Effector memory CD8-positive, alpha-beta T cell (primary cell): Measurements from ENCODE around the gene KLKB1.
"Not testable (repeated sequence)": the region's sequence is repeated elsewhere in the genome, so short reads cannot be mapped to it uniquely, and the experiment has no call there.

Source experiments
- ATAC-seq: fragments of 150-1000 bp; cut with Tn5 transposase; replicated peaks from 2 replicates; pipeline ENCODE4 v1.10.0; 2021; ENCODE audit warnings: mild to moderate bottlenecking, moderate library complexity
- DNase-seq, 3 experiments: peaks; one replicate each; pipeline ENCODE4 v3.0.0; 2021
- H3K27ac Mint-ChIP-seq, 2 donors: one replicate each; pipeline ENCODE4 v1.8.0; 2022; ENCODE audit warnings: mild to moderate bottlenecking in 2 of 2, mixed read lengths in 2 of 2, moderate library complexity in 2 of 2
- H3K27me3 Mint-ChIP-seq, 2 donors: one replicate each; pipeline ENCODE4 v1.8.0; 2022; ENCODE audit warnings: mixed read lengths in 2 of 2
- H3K36me3 Mint-ChIP-seq: one replicate; pipeline ENCODE4 v1.8.0; 2022; ENCODE audit warnings: mild to moderate bottlenecking, moderate library complexity, mixed read lengths; ENCODE audit not compliant: insufficient read depth
- H3K4me1 Mint-ChIP-seq, 2 donors: one replicate each; pipeline ENCODE4 v1.8.0; 2022; ENCODE audit warnings: low read depth in 2 of 2, mixed read lengths in 2 of 2
- H3K4me3 Mint-ChIP-seq, 2 donors: one replicate each; pipeline ENCODE4 v1.8.0; 2022; ENCODE audit warnings: mild to moderate bottlenecking in 2 of 2, mixed read lengths in 2 of 2, moderate library complexity in 2 of 2
- H3K9me3 Mint-ChIP-seq, 2 donors: one replicate each; pipeline ENCODE4 v1.8.0; 2022; ENCODE audit warnings: mixed read lengths in 2 of 2

Gene KLKB1

GRCh38 chr4:186240452-186240847, 13.1 kb downstream of the KLKB1 start:
- Mint-ChIP-seq H3K4me3 (no peak overlapping the region), H3K4me1 (no peaks in the 10 kb centered on the region), H3K27me3 (no peaks in the 10 kb centered on the region), H3K9me3 (no peaks in the 10 kb centered on the region), H3K36me3 (no peaks in the 10 kb centered on the region), H3K27ac (no peak overlapping the region)
- DNase-seq (no peak), ATAC-seq (no peak)

DNA sequence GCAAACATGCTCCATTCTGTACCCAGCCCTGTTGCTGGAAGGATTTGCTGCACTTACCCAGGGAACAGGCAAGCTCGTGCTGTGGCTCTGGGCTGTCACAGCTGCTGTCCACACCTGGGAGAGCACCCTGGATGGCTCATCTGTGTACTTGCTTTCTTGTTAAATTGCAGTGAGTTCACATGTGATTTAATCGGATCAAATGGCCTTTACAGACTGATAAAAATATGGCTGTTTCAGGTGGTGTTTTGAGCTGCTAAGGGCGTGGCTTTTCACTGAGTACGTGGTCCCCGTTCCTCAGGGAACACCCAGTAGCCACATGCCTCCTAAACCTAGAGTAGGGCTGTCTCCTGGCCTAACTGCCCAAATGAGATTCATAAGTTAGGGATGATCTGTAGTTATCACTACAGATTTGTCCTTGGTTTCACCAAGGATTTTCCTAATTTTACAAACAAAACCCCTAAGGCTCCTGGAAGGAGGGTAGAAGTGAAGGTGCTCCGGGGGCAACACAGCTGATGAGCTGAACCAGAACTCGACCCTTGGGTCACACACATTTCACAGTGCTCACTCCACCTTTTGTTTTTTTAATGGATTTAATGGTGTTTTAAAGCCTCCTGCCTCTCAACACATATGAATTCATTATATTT, 13.7 kb downstream of the KLKB1 start:
- Mint-ChIP-seq H3K27me3 (no peaks in the 10 kb centered on the region), H3K27ac (no peak overlapping the region), H3K9me3 (no peaks in the 10 kb centered on the region), H3K4me3 (no peak overlapping the region), H3K36me3 (no peaks in the 10 kb centered on the region), H3K4me1 (no peaks in the 10 kb centered on the region)
- DNase-seq (no peak), ATAC-seq (no peak)

DNA sequence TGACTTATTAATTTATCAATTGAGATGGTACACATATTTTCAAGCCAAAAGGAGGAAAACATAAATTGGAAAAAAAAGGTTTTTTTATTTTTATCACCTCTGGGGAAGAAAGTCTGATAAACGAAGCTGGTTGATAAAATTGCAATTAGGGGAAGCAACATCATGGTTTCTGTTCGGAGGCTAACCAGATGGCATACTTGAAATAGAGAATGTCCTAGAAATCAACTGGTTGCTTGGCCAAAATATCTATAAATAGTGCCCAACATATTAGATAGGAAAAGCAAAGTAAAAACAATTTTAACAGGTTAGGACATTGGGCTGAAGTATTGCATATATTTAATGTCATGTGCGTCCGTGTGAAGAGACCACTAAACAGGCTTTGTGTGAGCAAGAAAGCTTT, 14.3 kb downstream of the KLKB1 start:
- no peaks in the 10 kb centered on the region for H3K27me3 Mint-ChIP-seq
- H3K4me1 Mint-ChIP-seq: no peaks in the 10 kb centered on the region
- ATAC-seq (no peak), DNase-seq (no peak)
- no peaks in the 10 kb centered on the region for H3K9me3 Mint-ChIP-seq
- no peaks in the 10 kb centered on the region for H3K36me3 Mint-ChIP-seq
- H3K4me3 Mint-ChIP-seq: no peak overlapping the region
- H3K27ac Mint-ChIP-seq: no peak overlapping the region

GRCh38 chr4:186242031-186242430, 14.7 kb downstream of the KLKB1 start:
- not testable (repeated sequence) for H3K4me3 Mint-ChIP-seq, ATAC-seq, H3K4me1 Mint-ChIP-seq, DNase-seq, H3K27ac Mint-ChIP-seq, H3K9me3 Mint-ChIP-seq, H3K36me3 Mint-ChIP-seq, H3K27me3 Mint-ChIP-seq

GRCh38 chr4:186243331-186243730, 16.0 kb downstream of the KLKB1 start:
- H3K9me3 Mint-ChIP-seq: no peaks in the 10 kb centered on the region
- H3K36me3 Mint-ChIP-seq: peaks cover 3% of the 10 kb centered on the region
- no peak overlapping the region for H3K4me3 Mint-ChIP-seq
- no peak for DNase-seq
- no peaks in the 10 kb centered on the region for H3K4me1 Mint-ChIP-seq
- ATAC-seq: no peak
- H3K27me3 Mint-ChIP-seq: no peaks in the 10 kb centered on the region
- no peak overlapping the region for H3K27ac Mint-ChIP-seq

GRCh38 chr4:186244835-186245234, 17.5 kb downstream of the KLKB1 start:
- Mint-ChIP-seq H3K27me3 (no peaks in the 10 kb centered on the region), H3K4me1 (no peaks in the 10 kb centered on the region), H3K27ac (no peak overlapping the region), H3K36me3 (peaks cover 3% of the 10 kb centered on the region), H3K9me3 (no peaks in the 10 kb centered on the region), H3K4me3 (no peak overlapping the region)
- DNase-seq: no peak
- no peak for ATAC-seq

DNA sequence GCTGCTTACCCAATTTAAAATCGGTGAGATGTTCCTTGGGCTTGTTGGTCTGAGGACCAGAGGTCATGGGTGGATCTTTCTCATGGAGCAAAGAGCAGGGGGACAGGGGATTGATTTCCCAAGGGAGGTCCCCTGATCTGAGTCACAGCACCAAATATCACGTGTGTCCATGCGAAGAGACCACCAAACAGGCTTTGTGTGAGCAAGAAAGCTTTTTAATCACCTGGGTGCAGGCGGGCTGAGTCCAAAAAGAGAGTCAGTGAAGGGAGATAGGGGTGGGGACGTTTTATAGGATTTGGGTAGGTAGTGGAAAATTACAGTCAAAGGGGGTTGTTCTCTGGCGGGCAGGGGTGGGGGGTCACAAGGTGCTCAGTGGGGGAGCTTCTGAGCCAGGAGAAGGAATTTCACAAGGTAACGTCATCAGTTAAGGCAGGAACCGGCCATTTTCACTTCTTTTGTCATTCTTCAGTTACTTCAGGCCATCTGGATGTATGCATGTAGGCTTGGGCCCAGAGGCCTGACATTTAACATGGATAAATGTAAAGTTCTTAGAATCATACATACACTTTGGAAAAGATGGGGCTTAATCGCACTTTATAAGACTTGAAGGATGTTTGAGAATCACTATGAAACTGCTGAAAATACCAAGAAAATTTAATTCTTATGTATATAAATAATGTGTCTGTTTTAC, 19.9 kb downstream of the KLKB1 start:
- H3K9me3 Mint-ChIP-seq, H3K27ac Mint-ChIP-seq, H3K4me3 Mint-ChIP-seq, DNase-seq, H3K4me1 Mint-ChIP-seq, H3K27me3 Mint-ChIP-seq, ATAC-seq, H3K36me3 Mint-ChIP-seq: not testable (repeated sequence)

- H3K36me3 Mint-ChIP-seq: peaks cover 3% of the 10 kb centered on the region
- no peak overlapping the region for H3K4me3 Mint-ChIP-seq
- H3K27me3 Mint-ChIP-seq: no peaks in the 10 kb centered on the region
- H3K4me1 Mint-ChIP-seq: no peaks in the 10 kb centered on the region
- no peaks in the 10 kb centered on the region for H3K9me3 Mint-ChIP-seq
- H3K27ac Mint-ChIP-seq: no peak overlapping the region
- DNase-seq (no peak), ATAC-seq (no peak)
Observed at GRCh38 chr4:186248643-186249042, 21.3 kb downstream of the KLKB1 start.

- ATAC-seq: no peak
- no peak overlapping the region for H3K27ac Mint-ChIP-seq
- H3K36me3 Mint-ChIP-seq: peaks cover 3% of the 10 kb centered on the region
- no peak overlapping the region for H3K4me3 Mint-ChIP-seq
- no peaks in the 10 kb centered on the region for H3K9me3 Mint-ChIP-seq
- no peak for DNase-seq
- no peaks in the 10 kb centered on the region for H3K27me3 Mint-ChIP-seq
- H3K4me1 Mint-ChIP-seq: no peaks in the 10 kb centered on the region
Observed at GRCh38 chr4:186249785-186250754, 22.8 kb downstream of the KLKB1 start.

DNA sequence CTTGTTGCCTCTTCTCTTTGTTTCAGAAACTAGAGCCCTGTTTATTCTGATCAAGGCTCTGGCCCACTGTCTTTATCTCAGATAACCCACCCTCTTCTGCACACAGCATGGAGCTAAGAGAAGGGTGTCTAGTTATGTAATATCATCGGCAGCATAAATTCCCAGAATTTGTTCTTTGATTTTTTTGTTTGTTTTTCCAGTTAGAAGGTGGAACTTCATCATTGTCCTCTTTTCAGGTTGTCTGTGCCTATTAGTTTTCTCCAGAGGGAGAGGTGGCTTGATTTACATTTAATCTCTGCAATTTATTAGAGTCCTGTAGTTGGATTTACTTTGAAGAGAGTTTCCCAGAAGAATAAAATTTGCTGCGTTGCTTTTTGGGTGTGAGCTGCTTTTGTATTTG, 23.5 kb downstream of the KLKB1 start:
- H3K27me3 Mint-ChIP-seq: no peaks in the 10 kb centered on the region
- no peak overlapping the region for H3K27ac Mint-ChIP-seq
- no peaks in the 10 kb centered on the region for H3K9me3 Mint-ChIP-seq
- no peak for DNase-seq
- no peaks in the 10 kb centered on the region for H3K4me1 Mint-ChIP-seq
- H3K36me3 Mint-ChIP-seq: peaks cover 3% of the 10 kb centered on the region
- no peak overlapping the region for H3K4me3 Mint-ChIP-seq
- ATAC-seq: no peak

GRCh38 chr4:186255122-186255521, 27.8 kb downstream of the KLKB1 start:
- Mint-ChIP-seq H3K27me3 (peaks cover 0 to 3% of the 10 kb centered on the region in 2 donors), H3K9me3 (no peaks in the 10 kb centered on the region), H3K4me3 (no peak overlapping the region), H3K4me1 (no peaks in the 10 kb centered on the region), H3K27ac (no peak overlapping the region), H3K36me3 (peaks cover 3% of the 10 kb centered on the region)
- DNase-seq (no peak), ATAC-seq (no peak)

DNA sequence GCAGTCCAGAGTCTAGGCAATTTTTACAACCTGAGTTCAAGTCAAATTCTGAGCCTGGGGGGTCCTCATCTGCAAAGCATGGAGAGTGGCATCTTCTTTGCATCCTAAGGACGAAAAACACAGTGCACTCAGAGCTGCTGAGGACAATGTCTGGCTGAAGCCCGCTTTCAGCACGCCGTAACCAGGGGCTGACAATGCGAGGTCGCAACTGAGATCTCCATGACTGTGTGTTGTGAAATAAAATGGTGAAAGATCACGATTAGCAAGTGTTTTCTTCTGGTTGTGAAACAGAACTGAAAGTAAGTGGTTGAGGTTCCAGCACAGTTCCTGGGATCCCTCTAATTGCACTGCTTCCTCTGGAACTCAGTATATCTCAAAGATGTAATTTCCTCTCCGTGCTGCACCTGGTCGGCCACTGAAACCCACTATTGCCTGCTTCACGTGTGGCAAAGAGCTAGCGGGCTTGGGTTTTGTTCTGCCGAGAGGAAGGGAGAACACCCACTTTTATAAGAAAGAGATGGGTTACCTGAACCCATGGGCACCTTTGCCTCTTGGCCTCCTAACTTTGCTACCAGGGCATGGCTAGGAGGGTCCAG, 31.0 kb downstream of the KLKB1 start:
- Mint-ChIP-seq H3K9me3 (no peaks in the 10 kb centered on the region), H3K36me3 (peaks cover 3% of the 10 kb centered on the region), H3K27ac (no peak overlapping the region), H3K27me3 (peaks cover 11 to 12% of the 10 kb centered on the region in 2 donors), H3K4me1 (no peaks in the 10 kb centered on the region), H3K4me3 (no peak overlapping the region)
- ATAC-seq: no peak
- no peak for DNase-seq

- no peaks in the 10 kb centered on the region for H3K9me3 Mint-ChIP-seq
- no peak overlapping the region for H3K27ac Mint-ChIP-seq
- ATAC-seq: no peak
- H3K4me1 Mint-ChIP-seq: no peaks in the 10 kb centered on the region
- DNase-seq: no peak
- peaks cover 3% of the 10 kb centered on the region for H3K36me3 Mint-ChIP-seq
- H3K4me3 Mint-ChIP-seq: no peak overlapping the region
- peaks cover 23 to 26% of the 10 kb centered on the region in 2 donors for H3K27me3 Mint-ChIP-seq
Observed at GRCh38 chr4:186260117-186260503, 32.8 kb downstream of the KLKB1 start.
